Astrocyte of the spinal cord (primary cell): Measurements from ENCODE around the gene MYEF2.

ENCODE experiments used
- DNase-seq: peaks from one replicate; pipeline ENCODE4 v3.0.0; 2011; ENCODE audit warnings: low read depth, low spot score
- H3K4me3 ChIP-seq: 2 replicates; pipeline ENCODE4 v1.5.1; 2011; ENCODE audit warnings: low read depth, mild to moderate bottlenecking, low read length, moderate library complexity
- in situ Hi-C: cut with HindIII; loops from 2 replicates; pipeline ENCODE4 v1.10.0; 2017; ENCODE audit warnings: low sequenced_read_pairs
- TF ChIP-seq, protein P1 (sequence below): IDR thresholded peaks from 2 replicates; pipeline ENCODE4 v1.5.1; 2012; ENCODE audit warnings: low read depth, mild to moderate bottlenecking, low read length, inconsistent platforms

MYEF2 gene, protein sequence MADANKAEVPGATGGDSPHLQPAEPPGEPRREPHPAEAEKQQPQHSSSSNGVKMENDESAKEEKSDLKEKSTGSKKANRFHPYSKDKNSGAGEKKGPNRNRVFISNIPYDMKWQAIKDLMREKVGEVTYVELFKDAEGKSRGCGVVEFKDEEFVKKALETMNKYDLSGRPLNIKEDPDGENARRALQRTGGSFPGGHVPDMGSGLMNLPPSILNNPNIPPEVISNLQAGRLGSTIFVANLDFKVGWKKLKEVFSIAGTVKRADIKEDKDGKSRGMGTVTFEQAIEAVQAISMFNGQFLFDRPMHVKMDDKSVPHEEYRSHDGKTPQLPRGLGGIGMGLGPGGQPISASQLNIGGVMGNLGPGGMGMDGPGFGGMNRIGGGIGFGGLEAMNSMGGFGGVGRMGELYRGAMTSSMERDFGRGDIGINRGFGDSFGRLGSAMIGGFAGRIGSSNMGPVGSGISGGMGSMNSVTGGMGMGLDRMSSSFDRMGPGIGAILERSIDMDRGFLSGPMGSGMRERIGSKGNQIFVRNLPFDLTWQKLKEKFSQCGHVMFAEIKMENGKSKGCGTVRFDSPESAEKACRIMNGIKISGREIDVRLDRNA

DNA sequence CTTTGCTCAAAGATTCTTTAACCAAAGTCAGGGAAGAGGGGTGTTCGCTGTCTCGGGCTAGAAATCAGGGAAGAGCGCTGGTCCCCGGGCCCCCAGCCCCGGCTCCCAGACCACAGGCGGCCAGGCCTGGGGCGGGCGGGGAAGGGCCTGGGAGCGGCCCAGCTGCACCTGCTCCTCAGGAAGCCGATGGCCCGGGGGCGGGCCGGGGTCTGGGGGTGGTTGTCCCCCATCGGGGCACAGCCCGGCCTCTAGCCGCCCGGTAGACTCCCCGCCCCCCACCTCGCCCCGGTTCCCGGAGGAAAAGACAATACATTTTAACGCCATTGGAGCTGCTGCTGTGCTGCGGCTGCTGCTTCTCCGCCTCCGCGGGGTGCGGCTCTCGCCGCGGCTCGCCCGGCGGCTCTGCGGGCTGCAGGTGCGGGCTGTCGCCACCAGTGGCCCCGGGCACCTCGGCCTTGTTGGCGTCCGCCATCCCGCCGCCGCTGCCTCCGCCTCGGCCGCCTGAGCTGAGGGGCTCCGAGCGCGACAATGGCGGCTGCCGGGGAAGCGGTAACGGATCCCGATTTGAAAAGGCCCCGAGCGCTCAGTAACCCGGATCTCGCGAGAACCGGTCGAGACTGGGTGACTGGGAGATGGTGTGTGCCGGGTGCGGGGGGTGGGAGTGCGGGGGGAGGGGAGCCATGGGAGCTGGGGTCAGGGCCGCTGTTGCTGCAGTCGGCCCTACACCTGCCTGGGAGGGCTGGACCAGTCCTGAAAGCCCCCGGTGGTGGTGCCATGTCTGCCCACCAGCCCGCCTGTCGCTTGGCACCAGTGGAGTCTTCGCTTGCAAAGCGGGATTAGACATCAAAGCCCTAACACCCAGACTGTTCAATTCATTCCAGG, at the start of gene MYEF2:
Gene MYEF2 (minus strand): TSS at position 530 of the 882 bp plus-strand sequence. CDS start 58 bp downstream, at position 472.
- peak; percentile 75 for DNase-seq
- TF ChIP-seq, protein P1, sequence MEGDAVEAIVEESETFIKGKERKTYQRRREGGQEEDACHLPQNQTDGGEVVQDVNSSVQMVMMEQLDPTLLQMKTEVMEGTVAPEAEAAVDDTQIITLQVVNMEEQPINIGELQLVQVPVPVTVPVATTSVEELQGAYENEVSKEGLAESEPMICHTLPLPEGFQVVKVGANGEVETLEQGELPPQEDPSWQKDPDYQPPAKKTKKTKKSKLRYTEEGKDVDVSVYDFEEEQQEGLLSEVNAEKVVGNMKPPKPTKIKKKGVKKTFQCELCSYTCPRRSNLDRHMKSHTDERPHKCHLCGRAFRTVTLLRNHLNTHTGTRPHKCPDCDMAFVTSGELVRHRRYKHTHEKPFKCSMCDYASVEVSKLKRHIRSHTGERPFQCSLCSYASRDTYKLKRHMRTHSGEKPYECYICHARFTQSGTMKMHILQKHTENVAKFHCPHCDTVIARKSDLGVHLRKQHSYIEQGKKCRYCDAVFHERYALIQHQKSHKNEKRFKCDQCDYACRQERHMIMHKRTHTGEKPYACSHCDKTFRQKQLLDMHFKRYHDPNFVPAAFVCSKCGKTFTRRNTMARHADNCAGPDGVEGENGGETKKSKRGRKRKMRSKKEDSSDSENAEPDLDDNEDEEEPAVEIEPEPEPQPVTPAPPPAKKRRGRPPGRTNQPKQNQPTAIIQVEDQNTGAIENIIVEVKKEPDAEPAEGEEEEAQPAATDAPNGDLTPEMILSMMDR = no peak
- in situ Hi-C loops = no loop called here

DNA sequence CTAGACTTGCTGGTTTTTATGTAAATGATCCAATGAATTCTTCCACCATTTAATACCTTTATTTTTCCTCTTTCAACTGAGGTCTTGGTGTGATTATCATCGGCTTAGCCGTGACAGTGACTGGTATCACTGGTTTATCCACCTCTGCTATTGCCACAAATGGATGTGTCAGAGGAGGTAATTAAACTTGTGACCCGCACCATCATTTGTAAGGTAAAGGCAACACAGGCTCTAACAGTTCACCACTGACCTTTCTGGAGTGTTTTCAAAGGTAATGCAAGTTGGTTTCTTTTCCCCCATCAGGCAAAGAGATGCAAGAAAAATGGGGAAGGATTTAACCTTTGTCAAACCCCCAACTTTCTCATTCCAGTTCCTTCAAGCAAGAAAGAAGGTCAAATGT, 47.7 kb upstream of the MYEF2 start:
- in situ Hi-C loops = no loop called here

More for the DNA sequence above, at the start of gene MYEF2:
- peak within 1 kb of the TSS; percentile 58 for H3K4me3 ChIP-seq

DNA sequence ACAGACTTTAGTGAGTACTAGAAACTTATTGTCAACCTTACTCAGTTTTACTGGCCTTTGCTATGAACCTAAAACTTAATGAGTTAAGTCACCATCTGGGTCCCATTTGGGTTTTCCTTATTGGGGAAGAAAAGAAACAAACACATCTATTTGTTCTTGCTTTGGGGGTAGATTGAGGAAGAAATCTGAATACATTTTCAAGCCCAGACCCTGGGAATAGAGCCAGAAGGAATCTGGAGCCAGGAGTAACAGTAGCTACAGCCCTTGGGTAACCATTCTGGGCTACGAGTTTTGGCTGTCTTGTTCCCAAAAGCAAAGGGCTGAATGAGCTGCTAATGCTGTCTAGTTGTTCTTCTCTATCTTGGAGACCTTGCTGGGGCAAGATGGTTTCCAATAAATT, 44.5 kb upstream of the MYEF2 start:
- in situ Hi-C loops = no loop called here
- DNase-seq = no peak
- H3K4me3 ChIP-seq = no peak overlapping the region
- TF ChIP-seq, protein P1 = no peak

More for the DNA sequence above, 47.7 kb upstream of the MYEF2 start:
- DNase-seq = no peak
- H3K4me3 ChIP-seq = no peak overlapping the region
- TF ChIP-seq, protein P1 = no peak

DNA sequence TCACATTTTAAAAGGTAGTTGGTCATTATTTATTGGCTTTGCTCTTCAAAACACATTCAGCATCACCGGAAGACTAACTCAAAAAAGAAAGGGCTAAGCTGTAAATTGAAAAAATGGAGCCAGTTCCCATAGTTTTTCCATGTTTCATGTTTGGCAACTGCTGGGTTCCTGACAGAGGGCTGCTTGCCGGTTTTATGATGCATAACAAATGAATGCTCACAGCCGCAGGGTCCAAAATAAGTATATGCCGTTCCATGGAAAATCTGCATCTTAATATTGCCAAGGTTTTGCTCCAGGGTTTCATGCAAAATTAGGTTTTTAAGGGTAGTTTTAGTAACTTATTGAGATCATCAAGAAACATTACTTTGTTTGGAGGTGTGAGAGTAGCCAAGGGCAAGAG, 43.8 kb upstream of the MYEF2 start:
- TF ChIP-seq, protein P1 = no peak
- in situ Hi-C loops = no loop called here
- DNase-seq = peak; percentile 10

DNA sequence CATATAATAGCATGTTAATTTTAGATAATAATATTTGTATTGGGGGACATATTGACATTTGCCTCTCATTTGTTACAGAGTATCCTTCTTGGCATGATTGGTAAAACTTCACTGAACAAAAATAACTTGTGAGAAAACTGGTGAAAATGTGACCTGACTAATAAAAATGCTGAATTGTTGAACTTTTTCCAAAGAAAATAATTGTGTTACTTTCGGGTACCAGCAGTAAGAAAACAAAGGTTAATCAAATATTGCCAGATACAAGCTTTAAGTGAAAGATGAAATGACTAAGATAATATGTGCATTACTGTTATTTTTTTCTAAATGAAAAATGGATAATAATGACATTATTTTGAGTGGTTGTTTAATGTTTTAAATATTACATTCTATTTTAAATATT, 43.2 kb upstream of the MYEF2 start:
- no peak for DNase-seq
- in situ Hi-C loops = no loop called here
- TF ChIP-seq, protein P1 = no peak

More for the DNA sequence above, 43.8 kb upstream of the MYEF2 start:
- H3K4me3 ChIP-seq = no peak overlapping the region

DNA sequence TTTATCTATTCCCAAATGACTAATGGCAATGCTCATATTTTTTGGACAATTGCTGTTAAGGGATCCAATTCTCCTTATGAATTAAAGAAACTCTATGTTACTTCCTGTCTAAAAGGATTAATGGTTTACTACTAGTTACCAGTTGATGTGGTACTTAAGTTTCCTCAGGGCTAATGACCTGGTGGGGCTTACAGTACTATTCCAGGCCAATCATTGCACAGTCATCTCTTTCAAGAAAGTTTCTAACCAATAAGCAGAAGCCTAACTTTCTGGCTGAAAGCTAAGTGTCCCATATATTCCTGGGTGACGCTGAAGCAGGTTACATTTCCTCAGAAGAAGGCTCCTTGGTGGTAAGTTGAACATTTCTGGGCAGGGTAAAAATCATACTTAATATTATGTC, 27.9 kb upstream of the MYEF2 start, which contains the start of gene SLC12A1:
Gene SLC12A1 (plus strand): TSS at position 322 of the 400 bp plus-strand sequence. CDS start 1,418 bp downstream, outside the sequence.
- H3K4me3 ChIP-seq = no peak within 1 kb of the TSS
- in situ Hi-C loops = no loop called here
- DNase-seq = no peak
- TF ChIP-seq, protein P1 = no peak

More for the DNA sequence above, 43.2 kb upstream of the MYEF2 start:
- H3K4me3 ChIP-seq = no peak overlapping the region
